Neural progenitor cell (in vitro differentiated cells): ENCODE results near the gene BCAS3.

Experiments
- EZH2phosphoT487 ChIP-seq: fragments of 200-600 bp; sonication (generic); IDR thresholded peaks from 2 replicates; pipeline ENCODE4 v1.6.1; 2017; ENCODE audit warnings: antibody characterized with exemption
- TF ChIP-seq, protein P1 (sequence below): fragments of 200-600 bp; sonication (generic); IDR thresholded peaks from 2 replicates; pipeline ENCODE4 v1.5.1; 2017; ENCODE audit warnings: antibody characterized with exemption, mild to moderate bottlenecking

GRCh38 chr17:61214753-61215152, 537.1 kb downstream of the BCAS3 start:
- TF ChIP-seq, protein P1, sequence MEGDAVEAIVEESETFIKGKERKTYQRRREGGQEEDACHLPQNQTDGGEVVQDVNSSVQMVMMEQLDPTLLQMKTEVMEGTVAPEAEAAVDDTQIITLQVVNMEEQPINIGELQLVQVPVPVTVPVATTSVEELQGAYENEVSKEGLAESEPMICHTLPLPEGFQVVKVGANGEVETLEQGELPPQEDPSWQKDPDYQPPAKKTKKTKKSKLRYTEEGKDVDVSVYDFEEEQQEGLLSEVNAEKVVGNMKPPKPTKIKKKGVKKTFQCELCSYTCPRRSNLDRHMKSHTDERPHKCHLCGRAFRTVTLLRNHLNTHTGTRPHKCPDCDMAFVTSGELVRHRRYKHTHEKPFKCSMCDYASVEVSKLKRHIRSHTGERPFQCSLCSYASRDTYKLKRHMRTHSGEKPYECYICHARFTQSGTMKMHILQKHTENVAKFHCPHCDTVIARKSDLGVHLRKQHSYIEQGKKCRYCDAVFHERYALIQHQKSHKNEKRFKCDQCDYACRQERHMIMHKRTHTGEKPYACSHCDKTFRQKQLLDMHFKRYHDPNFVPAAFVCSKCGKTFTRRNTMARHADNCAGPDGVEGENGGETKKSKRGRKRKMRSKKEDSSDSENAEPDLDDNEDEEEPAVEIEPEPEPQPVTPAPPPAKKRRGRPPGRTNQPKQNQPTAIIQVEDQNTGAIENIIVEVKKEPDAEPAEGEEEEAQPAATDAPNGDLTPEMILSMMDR, result no peak
- TF ChIP-seq EZH2phosphoT487, result no peak
